Testis (tissue), 2 donors: Measurements from ENCODE around the gene TRIOBP.

Source experiments
- POLR2A ChIP-seq: fragments of 450-650 bp; IDR thresholded peaks from one replicate; pipeline ENCODE4 v1.6.1; 2017; ENCODE audit warnings: antibody characterized with exemption, mild to moderate bottlenecking, moderate library complexity
- TF ChIP-seq, protein P1 (sequence below), 3 experiments: fragments of 450-650 bp in 2 of 3; fragments of 200-600 bp in 1 of 3; sonication (generic) in 1 of 3; IDR thresholded peaks; one replicate each; pipeline ENCODE4 v1.5.1; 2016 to 2019; ENCODE audit warnings: antibody characterized with exemption in 3 of 3, mild to moderate bottlenecking in 2 of 3, moderate library complexity in 1 of 3

DNA sequence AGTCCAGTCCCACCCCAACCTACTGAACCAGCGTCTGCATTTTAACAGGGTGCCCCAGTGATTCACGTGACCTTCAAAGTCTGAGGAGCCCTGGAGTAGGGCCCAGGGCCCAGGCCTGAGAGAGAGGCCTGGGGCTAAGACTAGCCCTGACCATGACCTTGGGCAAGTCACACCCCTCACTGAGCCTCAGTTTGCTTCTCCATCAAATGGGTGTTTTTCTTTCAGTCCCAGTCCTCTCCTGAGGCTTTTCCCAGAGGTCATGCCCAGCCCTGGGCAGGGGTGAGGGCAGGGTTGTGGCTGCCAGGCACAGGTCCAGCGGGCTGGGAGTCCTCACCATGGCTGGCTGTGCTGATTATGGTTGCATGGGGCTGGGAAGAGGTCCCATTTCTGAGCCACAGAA, 77.9 kb downstream of the TRIOBP start:
- TF ChIP-seq, protein P1, sequence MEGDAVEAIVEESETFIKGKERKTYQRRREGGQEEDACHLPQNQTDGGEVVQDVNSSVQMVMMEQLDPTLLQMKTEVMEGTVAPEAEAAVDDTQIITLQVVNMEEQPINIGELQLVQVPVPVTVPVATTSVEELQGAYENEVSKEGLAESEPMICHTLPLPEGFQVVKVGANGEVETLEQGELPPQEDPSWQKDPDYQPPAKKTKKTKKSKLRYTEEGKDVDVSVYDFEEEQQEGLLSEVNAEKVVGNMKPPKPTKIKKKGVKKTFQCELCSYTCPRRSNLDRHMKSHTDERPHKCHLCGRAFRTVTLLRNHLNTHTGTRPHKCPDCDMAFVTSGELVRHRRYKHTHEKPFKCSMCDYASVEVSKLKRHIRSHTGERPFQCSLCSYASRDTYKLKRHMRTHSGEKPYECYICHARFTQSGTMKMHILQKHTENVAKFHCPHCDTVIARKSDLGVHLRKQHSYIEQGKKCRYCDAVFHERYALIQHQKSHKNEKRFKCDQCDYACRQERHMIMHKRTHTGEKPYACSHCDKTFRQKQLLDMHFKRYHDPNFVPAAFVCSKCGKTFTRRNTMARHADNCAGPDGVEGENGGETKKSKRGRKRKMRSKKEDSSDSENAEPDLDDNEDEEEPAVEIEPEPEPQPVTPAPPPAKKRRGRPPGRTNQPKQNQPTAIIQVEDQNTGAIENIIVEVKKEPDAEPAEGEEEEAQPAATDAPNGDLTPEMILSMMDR (IDR thresholded peaks at IDR 0.05), result no peak
- no peak for TF ChIP-seq POLR2A
